SJCRH30 (cell line): Measurements from ENCODE around the gene KHSRP. TPM values are rescaled to one million over a fixed set of nuclear protein-coding genes. Genes with fewer than 3 reads are reported as not detected.
A peak's percentile ranks its signal among the peaks of the same experiment; 100 is the strongest.

Experiments used
- DNase-seq, 2 experiments: peaks; one replicate each; pipeline ENCODE4 v3.0.0-alpha.2; 2015 to 2020
- H3K27ac ChIP-seq: fragments of 250-450 bp; sonication (Bioruptor Pico); 2 replicates; pipeline ENCODE4 v1.5.1; 2020; ENCODE audit warnings: mild to moderate bottlenecking, moderate library complexity
- H3K27me3 ChIP-seq: fragments of 250-450 bp; sonication (Bioruptor Pico); 2 replicates; pipeline ENCODE4 v1.5.1; 2020; ENCODE audit warnings: mild to moderate bottlenecking, moderate library complexity
- H3K36me3 ChIP-seq: fragments of 250-450 bp; sonication (Bioruptor Pico); 2 replicates; pipeline ENCODE4 v1.5.1; 2020; ENCODE audit warnings: mild to moderate bottlenecking, moderate library complexity
- H3K4me1 ChIP-seq: fragments of 250-450 bp; sonication (Bioruptor Pico); 2 replicates; pipeline ENCODE4 v1.5.1; 2020; ENCODE audit warnings: mild to moderate bottlenecking, moderate library complexity
- H3K4me3 ChIP-seq: fragments of 250-450 bp; sonication (Bioruptor Pico); 2 replicates; pipeline ENCODE4 v1.5.1; 2020; ENCODE audit warnings: mild to moderate bottlenecking, moderate library complexity
- H3K9me3 ChIP-seq: fragments of 250-450 bp; sonication (Bioruptor Pico); replicated peaks from 2 replicates; pipeline ENCODE4 v1.5.1; 2020; ENCODE audit warnings: mild to moderate bottlenecking, moderate library complexity
- total RNA-seq: library from RNA; depleted of rRNA; stranded (reverse); fragments of >200 nt; shearing (Covaris generic); gene quantifications from 2 replicates; pipeline ENCODE4 v1.2.3, GENCODE V29; 2014

The KHSRP gene
- total RNA-seq, 1 experiment from 2014 or later: 197 TPM

DNA sequence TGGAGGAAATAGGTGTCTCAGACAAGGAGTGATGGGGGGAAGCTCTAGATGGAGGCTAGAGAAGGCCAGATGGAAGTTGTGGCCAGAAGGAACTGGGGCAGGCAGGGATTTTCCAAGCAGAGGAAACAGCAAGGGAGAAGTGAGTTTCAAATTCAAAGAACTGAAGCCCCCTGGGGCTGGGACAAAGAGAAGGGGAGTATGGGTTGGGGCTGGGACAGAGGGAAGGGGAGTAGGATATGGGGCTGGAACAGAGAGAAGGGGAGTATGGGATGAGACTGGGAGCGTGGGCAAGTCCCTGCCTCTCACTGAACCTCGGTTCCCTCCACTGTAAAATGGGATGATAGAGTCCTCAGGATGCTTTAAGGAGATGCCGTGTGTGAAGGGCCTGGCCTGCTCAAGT, 29.8 kb downstream of the KHSRP start:
- H3K4me1 ChIP-seq: no peaks in the 10 kb centered on the region
- no peak for DNase-seq
- no peak overlapping the region for H3K27ac ChIP-seq
- H3K27me3 ChIP-seq: no peaks in the 10 kb centered on the region
- H3K4me3 ChIP-seq: no peak overlapping the region
- peaks cover 5% of the 10 kb centered on the region for H3K36me3 ChIP-seq
- no peaks in the 10 kb centered on the region for H3K9me3 ChIP-seq

DNA sequence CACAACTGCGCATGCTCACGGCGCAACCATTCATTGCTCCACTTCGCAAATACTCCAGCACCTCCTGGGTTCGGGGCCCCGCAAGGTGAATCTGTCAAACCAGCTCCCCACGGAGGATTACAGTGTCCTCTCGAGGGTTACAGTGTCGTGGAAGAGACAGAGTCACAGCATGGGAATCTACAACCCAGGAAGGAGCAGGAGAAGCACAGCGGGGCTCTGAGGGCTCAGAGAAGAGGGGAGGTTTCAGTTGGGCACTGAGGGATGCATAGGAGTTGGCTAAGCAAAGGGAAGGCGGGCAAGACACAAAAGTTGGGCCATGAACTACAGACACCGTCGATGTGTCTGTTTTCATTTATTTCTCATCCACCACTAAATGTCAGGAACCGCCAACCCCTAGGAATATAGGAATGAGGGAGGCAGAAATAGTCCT, 30.6 kb downstream of the KHSRP start:
- Histone ChIP-seq H3K9me3 (no peaks in the 10 kb centered on the region), H3K4me3 (peak overlapping the region; percentile 69), H3K36me3 (peaks cover 11% of the 10 kb centered on the region), H3K4me1 (no peaks in the 10 kb centered on the region), H3K27ac (peak overlapping the region; percentile 45), H3K27me3 (no peaks in the 10 kb centered on the region)
- no peak for DNase-seq

GRCh38 chr19:6393074-6393982, 31.3 kb downstream of the KHSRP start, which contains the start of gene GTF2F1:
GTF2F1 (minus strand) TSS chr19:6393164; CDS start chr19:6392995, 169 bp downstream.
- no peaks in the 10 kb centered on the region for H3K9me3 ChIP-seq
- no peaks in the 10 kb centered on the region for H3K4me1 ChIP-seq
- H3K27me3 ChIP-seq: no peaks in the 10 kb centered on the region

GRCh38 chr19:6392221-6393073, 32.2 kb downstream of the KHSRP start:
- H3K4me1 ChIP-seq: no peaks in the 10 kb centered on the region
- H3K4me3 ChIP-seq: peak overlapping the region; percentile 69
- no peaks in the 10 kb centered on the region for H3K27me3 ChIP-seq
- H3K9me3 ChIP-seq: no peaks in the 10 kb centered on the region
- H3K36me3 ChIP-seq: peaks cover 19% of the 10 kb centered on the region
- DNase-seq: no peak
- peak overlapping the region; percentile 45; the same call in 1 of the 2 replicates for H3K27ac ChIP-seq

More at GRCh38 chr19:6393074-6393982, 31.3 kb downstream of the KHSRP start, which contains the start of gene GTF2F1:
- Histone ChIP-seq H3K36me3 (peaks cover 17% of the 10 kb centered on the region), H3K4me3 (peak within 1 kb of the TSS; percentile 69), H3K27ac (peak within 1 kb of the TSS; percentile 45)
- peak; percentile 95 to 97 for DNase-seq

DNA sequence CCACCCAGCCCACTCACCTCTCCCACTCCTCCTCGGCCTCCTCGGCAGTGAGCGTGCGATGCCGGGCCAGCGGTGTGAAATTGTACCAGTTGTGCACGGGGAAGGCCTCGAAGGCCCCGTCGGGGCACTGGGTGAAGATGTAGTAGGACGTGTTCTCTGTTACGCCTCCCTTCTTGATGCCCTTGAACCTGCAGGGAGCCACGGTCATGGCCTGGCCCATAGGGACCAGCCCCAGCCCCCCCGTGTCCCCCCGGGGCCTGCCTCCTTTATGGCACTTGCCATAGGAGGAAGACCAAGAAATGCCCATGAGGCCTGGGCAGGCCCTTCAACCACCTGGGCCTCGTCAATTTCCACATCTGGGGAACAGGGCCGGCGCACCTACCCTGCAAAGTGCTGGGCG, 37.2 kb downstream of the KHSRP start:
- DNase-seq: no peak
- Histone ChIP-seq H3K27me3 (no peaks in the 10 kb centered on the region), H3K4me1 (no peaks in the 10 kb centered on the region), H3K36me3 (peaks cover 31% of the 10 kb centered on the region), H3K9me3 (no peaks in the 10 kb centered on the region), H3K27ac (no peak overlapping the region), H3K4me3 (no peak overlapping the region)

- no peaks in the 10 kb centered on the region for H3K27me3 ChIP-seq
- no peaks in the 10 kb centered on the region for H3K9me3 ChIP-seq
- no peak overlapping the region for H3K4me3 ChIP-seq
- H3K27ac ChIP-seq: no peak overlapping the region
- DNase-seq: no peak
- no peaks in the 10 kb centered on the region for H3K4me1 ChIP-seq
- peaks cover 54% of the 10 kb centered on the region for H3K36me3 ChIP-seq
These were observed 40.2 kb downstream of the KHSRP start for GRCh38 chr19:6384381-6384780.

DNA sequence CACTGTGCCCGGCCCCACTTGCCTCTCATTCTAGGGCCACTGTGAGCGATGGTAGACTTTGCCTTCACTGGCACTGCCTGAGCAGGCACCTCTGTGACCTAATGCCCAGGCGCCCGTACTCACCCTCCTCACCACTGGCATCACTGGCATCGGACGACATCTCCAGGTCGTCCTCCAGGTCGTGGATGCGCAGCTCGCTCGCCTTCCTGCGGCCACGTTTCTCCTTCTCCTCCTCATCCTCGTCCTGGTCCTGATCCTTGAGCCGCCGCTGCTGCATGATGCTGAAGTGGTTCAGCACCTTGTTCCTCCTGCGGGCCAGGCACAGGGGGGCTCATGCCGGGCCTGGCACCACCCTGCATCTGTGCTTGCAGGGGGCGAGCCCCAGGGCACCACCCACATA, 41.4 kb downstream of the KHSRP start:
- H3K9me3 ChIP-seq: no peaks in the 10 kb centered on the region
- H3K4me3 ChIP-seq: no peak overlapping the region
- H3K4me1 ChIP-seq: no peaks in the 10 kb centered on the region
- no peak for DNase-seq
- H3K27me3 ChIP-seq: no peaks in the 10 kb centered on the region
- H3K36me3 ChIP-seq: peaks cover 46% of the 10 kb centered on the region
- H3K27ac ChIP-seq: no peak overlapping the region

- Histone ChIP-seq H3K9me3 (no peaks in the 10 kb centered on the region), H3K4me1 (no peaks in the 10 kb centered on the region), H3K4me3 (no peak overlapping the region), H3K27me3 (no peaks in the 10 kb centered on the region), H3K27ac (no peak overlapping the region), H3K36me3 (peaks cover 43% of the 10 kb centered on the region)
- no peak for DNase-seq
These were observed 43.4 kb downstream of the KHSRP start for GRCh38 chr19:6381030-6381750.

GRCh38 chr19:6379744-6380143, 44.9 kb downstream of the KHSRP start:
- Histone ChIP-seq H3K36me3 (peaks cover 40% of the 10 kb centered on the region), H3K4me3 (no peak overlapping the region), H3K27me3 (no peaks in the 10 kb centered on the region), H3K27ac (no peak overlapping the region), H3K9me3 (no peaks in the 10 kb centered on the region), H3K4me1 (no peaks in the 10 kb centered on the region)
- no peak for DNase-seq

DNA sequence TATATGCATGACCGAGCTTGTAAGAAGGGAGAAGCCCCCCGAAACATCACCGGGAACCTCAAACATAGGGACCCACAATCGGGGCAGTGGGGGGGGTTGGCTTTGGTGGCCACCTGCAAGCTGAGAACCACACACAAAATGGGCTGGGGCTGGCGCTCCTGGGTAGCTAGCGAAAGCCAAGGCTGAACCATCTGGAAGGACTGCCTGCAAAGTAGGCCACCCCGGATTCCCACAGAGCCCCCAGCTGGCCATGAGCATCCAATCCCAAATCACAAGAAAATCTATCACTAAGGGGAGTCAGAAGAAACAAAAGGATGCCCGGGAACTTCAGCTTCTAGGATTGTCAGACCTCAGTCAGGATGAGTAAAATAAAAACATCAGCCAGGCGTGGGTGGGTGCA, 46.1 kb downstream of the KHSRP start:
- no peak for DNase-seq
- Histone ChIP-seq H3K27ac (no peak overlapping the region), H3K4me1 (peaks cover 6% of the 10 kb centered on the region; the same call in 1 of the 2 replicates), H3K4me3 (no peak overlapping the region), H3K27me3 (no peaks in the 10 kb centered on the region), H3K9me3 (no peaks in the 10 kb centered on the region), H3K36me3 (peaks cover 40% of the 10 kb centered on the region)

- no peak overlapping the region for H3K27ac ChIP-seq
- no peaks in the 10 kb centered on the region for H3K27me3 ChIP-seq
- peaks cover 6% of the 10 kb centered on the region; the same call in 1 of the 2 replicates for H3K4me1 ChIP-seq
- H3K9me3 ChIP-seq: no peaks in the 10 kb centered on the region
- H3K4me3 ChIP-seq: no peak overlapping the region
- H3K36me3 ChIP-seq: peaks cover 36% of the 10 kb centered on the region
- no peak for DNase-seq
These were observed 46.6 kb downstream of the KHSRP start for GRCh38 chr19:6378041-6378440.

GRCh38 chr19:6376512-6377190, 48.0 kb downstream of the KHSRP start:
- Histone ChIP-seq H3K27me3 (no peaks in the 10 kb centered on the region), H3K4me1 (peaks cover 6% of the 10 kb centered on the region; the same call in 1 of the 2 replicates), H3K4me3 (no peak overlapping the region), H3K27ac (no peak overlapping the region), H3K9me3 (no peaks in the 10 kb centered on the region), H3K36me3 (peaks cover 27% of the 10 kb centered on the region)
- no peak for DNase-seq

DNA sequence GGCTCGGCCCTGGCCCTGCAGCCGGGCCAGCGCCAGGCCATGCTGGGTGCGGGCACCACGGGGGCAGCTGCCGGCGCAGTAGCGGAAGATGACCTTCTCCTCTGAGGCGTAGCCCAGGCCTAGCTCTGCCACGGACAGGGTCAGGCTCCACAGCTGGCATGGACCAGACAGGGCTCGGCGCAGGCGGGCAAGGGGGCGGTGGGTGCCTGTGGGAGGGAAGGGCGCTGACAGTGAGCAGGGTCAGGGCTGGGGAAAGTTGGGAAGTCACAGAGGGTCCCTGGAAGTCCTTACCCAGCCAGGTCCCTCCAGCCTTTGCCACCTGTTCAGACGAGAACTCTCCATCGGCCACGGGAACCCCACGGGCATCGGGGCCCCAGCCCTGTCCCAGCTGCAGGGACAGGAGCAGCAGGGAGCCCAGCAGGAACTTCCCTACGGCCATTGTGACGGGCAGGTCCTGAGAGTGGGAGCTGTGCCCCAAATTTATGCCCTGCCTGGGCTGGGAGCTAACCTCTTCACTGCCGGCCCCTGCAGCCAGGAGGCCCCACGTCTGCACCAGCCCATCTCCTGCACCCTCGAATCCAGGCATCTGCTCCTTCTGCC, 49.1 kb downstream of the KHSRP start, which contains the start of gene PSPN:
PSPN (minus strand) TSS at position 523 of the 600 bp plus-strand sequence; CDS start at position 439, 84 bp downstream.
- H3K9me3 ChIP-seq: no peaks in the 10 kb centered on the region
- H3K27ac ChIP-seq: no peak within 1 kb of the TSS
- no peak within 1 kb of the TSS for H3K4me3 ChIP-seq
- H3K36me3 ChIP-seq: peaks cover 16% of the 10 kb centered on the region
- no peak for DNase-seq
- no peaks in the 10 kb centered on the region for H3K27me3 ChIP-seq
- peaks cover 6% of the 10 kb centered on the region; the same call in 1 of the 2 replicates for H3K4me1 ChIP-seq
